GM20000 (cell line): ENCODE data around the gene DCC.

Source experiments
- DNase-seq: peaks from one replicate; pipeline ENCODE4 v3.0.0; 2012; ENCODE audit warnings: low spot score
- CTCF ChIP-seq: IDR thresholded peaks from 2 replicates; pipeline ENCODE4 v1.5.1; 2012; ENCODE audit warnings: mild to moderate bottlenecking, control low read depth; ENCODE audit errors: extremely low read depth, missing control alignments

The DCC gene

GRCh38 chr18:52844323-52844722 lies 504.3 kb downstream of the DCC start:
- no peak for TF ChIP-seq CTCF
- DNase-seq = no peak

- no peak for TF ChIP-seq CTCF
- no peak for DNase-seq
Measured at GRCh38 chr18:52845036-52845435, 505.0 kb downstream of the DCC start.

- TF ChIP-seq CTCF = no peak
- DNase-seq = no peak
Measured at GRCh38 chr18:52850031-52850560, 510.1 kb downstream of the DCC start.

GRCh38 chr18:52861558-52861957 lies 521.6 kb downstream of the DCC start:
- TF ChIP-seq CTCF = no peak
- DNase-seq = no peak

- no peak for TF ChIP-seq CTCF
Measured at GRCh38 chr18:52869349-52869923, 529.4 kb downstream of the DCC start.

GRCh38 chr18:52869942-52870907 lies 530.2 kb downstream of the DCC start:
- no peak for DNase-seq

More at GRCh38 chr18:52869349-52869923, 529.4 kb downstream of the DCC start:
- no peak for DNase-seq

More at GRCh38 chr18:52869942-52870907, 530.2 kb downstream of the DCC start:
- TF ChIP-seq CTCF = no peak
